Endothelial cell of umbilical vein (primary cell): ENCODE data around the gene INPP5F. TPM values are rescaled to one million over a fixed set of nuclear protein-coding genes. Genes with fewer than 3 reads are reported as not detected.

Experiments
- BruUV-seq: library from RNA; stranded (reverse); fragments of 400-500 nt; replicated peaks from 2 replicates; lab custom pipeline; 2021; lab: Mats Ljungman, UMichigan
- CTCF ChIA-PET: fragments of 300-600, 350-600 bp; sonication (Branson Sonifier 250); formaldehyde crosslinking; loops from one replicate; lab custom pipeline; 2021; ENCODE audit warnings: antibody characterized with exemption, inconsistent platforms; lab: Charles Lee
- POLR2A ChIA-PET: fragments of 300-600, 350-600 bp; sonication (Branson Sonifier 250); formaldehyde crosslinking; loops from one replicate; lab custom pipeline; 2021; ENCODE audit warnings: antibody characterized with exemption, inconsistent platforms; lab: Charles Lee
- DNase-seq: peaks from one replicate; pipeline ENCODE4 v3.0.0-alpha.2; 2011; ENCODE audit warnings: low read depth, low spot score
- FAIRE-seq: peaks from 2 replicates; lab custom pipeline; 2011; peaks lifted over from hg19 to GRCh38; lab: Jason Lieb, UNC
- H2AFZ ChIP-seq: 2 replicates; pipeline ENCODE4 v1.6.0; 2012; ENCODE audit warnings: low read depth, low read length, control low read depth, inconsistent platforms
- H3K27ac ChIP-seq: 2 replicates; pipeline ENCODE4 v1.5.1; 2011; ENCODE audit warnings: low read depth, mild to moderate bottlenecking, control low read depth, low read length, moderate library complexity; ENCODE audit not compliant: insufficient read depth
- H3K27me3 ChIP-seq, 2 experiments: 2 replicates each; pipeline versions ENCODE4 v1.6.0 to v1.6.1; 2011; ENCODE audit warnings: low read length in 2 of 2, mixed read lengths in 1 of 2; ENCODE audit not compliant: control insufficient read depth in 2 of 2, insufficient read depth in 2 of 2
- H3K36me3 ChIP-seq, 2 experiments: 2 replicates in 1 of 2; 3 replicates in 1 of 2; pipeline ENCODE4 v1.5.1; 2011; ENCODE audit warnings: low read length in 2 of 2, mild to moderate bottlenecking in 1 of 2, moderate library complexity in 1 of 2; ENCODE audit not compliant: control insufficient read depth in 2 of 2, insufficient read depth in 2 of 2; ENCODE audit errors: extremely low read depth in 1 of 2
- H3K4me1 ChIP-seq: 3 replicates; pipeline ENCODE4 v1.5.1; 2011; ENCODE audit warnings: mild to moderate bottlenecking, low read length; ENCODE audit not compliant: control insufficient read depth, insufficient read depth; ENCODE audit errors: extremely low read depth
- H3K4me2 ChIP-seq: 2 replicates; pipeline ENCODE4 v1.6.1; 2011; ENCODE audit warnings: low read length, control low read depth, mixed read lengths; ENCODE audit not compliant: insufficient read depth
- H3K4me3 ChIP-seq, 3 experiments: fragments of 200-600 bp in 1 of 3; sonication (generic), shearing (Covaris generic) in 1 of 3; replicated peaks in 1 of 3; 2 replicates each; pipeline ENCODE4 v1.5.1; 2011 to 2016; ENCODE audit warnings: control low read depth in 3 of 3, low read length in 3 of 3, mild to moderate bottlenecking in 2 of 3, inconsistent platforms in 1 of 3, low read depth in 1 of 3, moderate library complexity in 1 of 3; ENCODE audit not compliant: insufficient read depth in 1 of 3
- H3K79me2 ChIP-seq: 2 replicates; pipeline ENCODE4 v1.6.0; 2012; ENCODE audit warnings: low read length, inconsistent platforms; ENCODE audit not compliant: control insufficient read depth, insufficient read depth
- H3K9ac ChIP-seq: replicated peaks from 2 replicates; pipeline ENCODE3; 2011; ENCODE audit warnings: low read length, control low read depth; ENCODE audit not compliant: insufficient read depth; ENCODE audit errors: extremely low read depth
- H3K9me1 ChIP-seq: replicated peaks from 3 replicates; pipeline ENCODE4 v1.6.0; 2011; ENCODE audit warnings: mild to moderate bottlenecking, low read length; ENCODE audit not compliant: control insufficient read depth, insufficient read depth; ENCODE audit errors: extremely low read depth
- H3K9me3 ChIP-seq: replicated peaks from 2 replicates; pipeline ENCODE4 v1.5.1; 2012; ENCODE audit warnings: low read length, inconsistent platforms; ENCODE audit not compliant: control insufficient read depth, insufficient read depth
- H4K20me1 ChIP-seq: replicated peaks from 2 replicates; pipeline ENCODE3; 2011; ENCODE audit warnings: mild to moderate bottlenecking, low read length; ENCODE audit not compliant: control insufficient read depth, insufficient read depth; ENCODE audit errors: extremely low read depth
- CTCF ChIP-seq, 2 donors: IDR thresholded peaks; 1 replicate in 1 of 2; 2 replicates in 1 of 2; pipeline ENCODE4 v1.5.1; 2011; ENCODE audit warnings: low read length in 2 of 2, mild to moderate bottlenecking in 2 of 2, moderate library complexity in 2 of 2, control low read depth in 1 of 2, inconsistent platforms in 1 of 2, low read depth in 1 of 2; ENCODE audit not compliant: insufficient read depth in 1 of 2; ENCODE audit errors: extremely low read depth in 1 of 2
- EZH2 ChIP-seq: IDR thresholded peaks from 2 replicates; pipeline ENCODE4 v1.6.1; 2012; ENCODE audit warnings: borderline replicate concordance, low read depth, mild to moderate bottlenecking, moderate library complexity, low read length, inconsistent platforms; ENCODE audit not compliant: severe bottlenecking
- FOS ChIP-seq: IDR thresholded peaks from 2 replicates; pipeline ENCODE4 v1.6.1; 2011; ENCODE audit warnings: mild to moderate bottlenecking, low read length, moderate library complexity, borderline replicate concordance; ENCODE audit not compliant: insufficient read depth
- GATA2 ChIP-seq: IDR thresholded peaks from 2 replicates; pipeline ENCODE4 v1.7.0; 2011; ENCODE audit warnings: low read depth, mild to moderate bottlenecking, moderate library complexity, mixed read lengths, low read length; ENCODE audit not compliant: insufficient read length, insufficient read depth
- JUN ChIP-seq: IDR thresholded peaks from 2 replicates; pipeline ENCODE4 v1.6.1; 2011; ENCODE audit warnings: borderline replicate concordance, low read depth; ENCODE audit not compliant: insufficient read length, insufficient read depth
- MAX ChIP-seq: IDR thresholded peaks from 2 replicates; pipeline ENCODE4 v1.6.1; 2011; ENCODE audit not compliant: insufficient read depth, insufficient read length
- MYC ChIP-seq: IDR thresholded peaks from one replicate; pipeline ENCODE4 v1.6.1; 2011; ENCODE audit warnings: mild to moderate bottlenecking, low read depth, low read length
- POLR2A ChIP-seq: IDR thresholded peaks from 2 replicates; pipeline ENCODE4 v1.6.1; 2012; ENCODE audit warnings: low read depth, mild to moderate bottlenecking, control low read depth, low read length
- POLR2AphosphoS5 ChIP-seq: IDR thresholded peaks from 2 replicates; pipeline ENCODE4 v1.6.1; 2012; ENCODE audit warnings: low read depth, mild to moderate bottlenecking, control low read depth, low read length, moderate library complexity; ENCODE audit not compliant: insufficient read depth
- dilution Hi-C: fragments of 300-500 bp; cut with MboI; formaldehyde crosslinking; loops from one replicate; pipeline ENCODE4 v1.15.0; 2019; ENCODE audit warnings: low sequenced_read_pairs; ENCODE audit not compliant: extremely low pct_ligation_motif_present
- intact Hi-C: fragments of 100-400 bp; cut with micrococcal nuclease; formaldehyde crosslinking; loops from one replicate; pipeline ENCODE4 v1.10.0; 2022
- polyA plus RNA-seq, 4 experiments: library from polyadenylated mRNA; depleted of rRNA in 3 of 4; stranded (reverse) in 3 of 4; unstranded in 1 of 4; fragments of >200 nt; gene quantifications; 2 replicates each; pipeline versions ENCODE4 v1.2.1 to v1.2.3, GENCODE V29; 2011 to 2012; ENCODE audit warnings: missing spikeins in 1 of 4
- total RNA-seq: library from RNA; stranded (reverse); gene quantifications from 2 replicates; pipeline ENCODE4 v1.2.3, GENCODE V29; 2021

INPP5F gene
- total and polyA plus RNA-seq, 2 donors (not counting 3 experiments of a cell fraction or from before 2014, with no cell fraction given): 6.1 to 20.3 TPM

- ChIA-PET POLR2A (no interaction called here), CTCF (interaction anchor here (2.0 kb wide), 1 partner anchor 9 kb away, joined by 6 read pairs; no protein-coding TSS in a partner anchor)
- no peak overlapping the region for H3K9ac ChIP-seq
- no peaks in the 10 kb centered on the region for H4K20me1 ChIP-seq
- dilution Hi-C loops (no loop called here), intact Hi-C loops (no loop called here)
- DNase-seq (no peak), FAIRE-seq (no peak)
- TF ChIP-seq FOS (no peak), MAX (no peak), EZH2 (no peak), POLR2A (no peak), POLR2AphosphoS5 (no peak), GATA2 (no peak), JUN (no peak), CTCF (IDR thresholded peaks at IDR 0.05; ENCODE audit: extremely low read depth in 1 of 2, insufficient read depth in 1 of 2, low read depth in 1 of 2, low read length in 2 of 2) (no peak), MYC (no peak)
- H3K4me3 ChIP-seq: no peak overlapping the region
- no peak overlapping the region for H3K27ac ChIP-seq
- H3K9me3 ChIP-seq: no peaks in the 10 kb centered on the region
- no peaks in the 10 kb centered on the region for H3K79me2 ChIP-seq
- no TSS peak for BruUV-seq
- H3K36me3 ChIP-seq: no peaks in the 10 kb centered on the region
- H3K4me1 ChIP-seq: peaks cover 3% of the 10 kb centered on the region
- peak overlapping the region; percentile 5 for H2AFZ ChIP-seq
- H3K4me2 ChIP-seq: no peak overlapping the region
- no peaks in the 10 kb centered on the region for H3K9me1 ChIP-seq
- no peaks in the 10 kb centered on the region for H3K27me3 ChIP-seq
These were observed 32.4 kb upstream of the INPP5F start for GRCh38 chr10:119693262-119693957.
